Hypothalamus (tissue), 51 donors: ENCODE measurements around the gene MAP3K10.

Experiments
- DNase-seq, 51 donors: peaks; one replicate each; lab custom pipeline; 2025; lab: John Stamatoyannopoulos, UW

Gene MAP3K10

DNA sequence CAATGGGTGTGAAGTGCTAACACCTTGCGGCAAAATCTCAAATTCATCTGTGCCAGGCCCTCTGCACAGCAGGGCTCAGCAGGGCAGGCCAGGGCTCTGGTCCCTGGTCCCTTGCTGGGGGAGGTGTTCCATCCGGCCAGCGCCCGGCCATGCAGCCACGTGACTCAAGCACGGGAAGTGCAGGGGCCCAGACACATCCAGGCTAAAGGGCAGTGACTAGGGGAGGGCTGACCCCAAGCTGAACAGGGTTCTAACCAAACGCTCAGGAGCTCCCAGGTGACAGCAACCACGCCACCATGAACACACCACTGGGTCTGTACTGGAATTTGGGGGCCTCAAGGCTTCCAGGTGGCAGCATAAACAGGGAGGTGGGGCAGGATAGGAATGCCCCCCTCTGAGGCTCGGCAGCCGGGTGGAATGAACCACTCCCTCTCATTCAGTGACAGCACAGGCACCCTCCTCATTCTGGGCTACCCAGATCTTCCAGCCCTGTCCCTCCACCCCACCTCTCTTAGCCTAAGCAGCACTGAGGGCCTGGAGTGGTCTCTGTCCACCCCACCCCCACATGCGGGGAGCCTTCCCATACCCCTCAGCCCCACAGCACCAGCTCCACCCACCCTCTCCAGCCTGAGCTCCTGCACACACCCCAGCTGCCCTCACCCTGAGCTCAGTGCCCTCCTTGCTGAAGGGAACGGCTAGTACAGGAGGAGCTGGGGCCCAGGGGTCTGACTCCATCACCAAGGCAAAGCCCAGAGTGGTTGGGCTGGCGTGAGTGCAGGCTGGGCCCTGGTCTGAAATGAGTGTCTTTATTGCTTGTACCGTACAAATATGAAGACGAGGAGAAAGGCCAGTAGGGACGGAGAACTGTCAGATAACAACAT lies 40.6 kb downstream of the MAP3K10 start:
- DNase-seq, result peak in 1 of 51 donors; percentile 21

DNA sequence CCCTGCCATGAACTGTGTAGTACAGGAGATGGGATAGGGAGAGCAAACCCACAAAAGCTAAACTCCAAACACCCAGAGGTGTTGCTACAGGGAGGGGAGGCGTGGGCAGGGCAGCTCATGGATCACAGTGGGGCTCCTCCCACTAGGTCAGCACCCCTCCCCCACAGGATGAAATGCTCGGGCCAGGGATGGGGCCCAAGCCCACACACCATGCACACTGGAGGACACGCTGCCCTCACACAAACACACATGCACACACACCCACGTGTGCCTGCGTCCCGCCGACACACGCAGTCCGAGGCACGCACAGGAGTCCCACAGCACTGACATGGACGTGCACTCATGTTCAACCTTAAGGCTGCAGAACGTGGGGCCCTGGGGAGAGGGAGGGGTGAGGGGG lies 41.3 kb downstream of the MAP3K10 start:
- DNase-seq, result no peak

DNA sequence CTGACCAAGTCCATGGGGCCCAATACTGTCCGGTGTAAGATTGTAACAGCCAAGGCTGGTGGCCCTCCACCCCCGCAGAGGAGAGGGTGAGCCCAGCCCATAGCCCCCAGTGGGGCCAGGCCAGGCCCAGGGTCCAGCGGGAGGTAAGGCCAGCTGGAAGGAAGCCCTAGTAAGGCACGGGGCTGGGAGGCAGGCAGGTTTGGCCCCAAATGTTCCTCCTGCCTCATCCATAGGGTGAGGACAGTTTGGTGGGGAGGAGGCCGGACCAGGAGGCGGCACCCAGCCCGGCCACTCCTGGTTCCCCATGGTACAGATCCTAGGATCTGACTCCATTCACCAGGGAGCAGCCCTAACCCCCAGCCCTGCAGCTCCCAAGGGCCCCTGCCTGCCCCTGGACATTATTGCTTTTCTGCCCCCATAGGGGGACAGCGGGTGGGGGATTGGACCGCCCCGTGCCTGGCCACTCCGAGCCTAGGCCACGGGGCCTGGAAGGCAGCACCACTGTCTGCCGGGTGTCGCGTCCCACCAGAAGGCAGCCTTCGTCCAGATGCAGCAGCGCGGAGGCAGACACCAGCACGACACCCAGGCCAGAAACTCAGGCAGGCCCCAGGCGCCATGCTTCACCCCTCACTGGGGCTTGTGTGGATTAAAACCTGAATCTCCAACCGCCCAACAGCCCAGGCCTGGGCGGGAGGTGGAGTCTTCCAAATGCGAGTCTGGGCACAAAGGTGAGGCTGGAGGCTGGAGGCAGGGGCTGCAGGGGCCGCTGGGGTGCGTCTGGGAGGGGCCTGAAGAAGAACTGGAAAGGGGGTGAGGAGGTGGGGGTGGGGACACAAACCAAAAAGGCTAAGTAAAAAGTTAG lies 42.0 kb downstream of the MAP3K10 start:
- no peak for DNase-seq

DNA sequence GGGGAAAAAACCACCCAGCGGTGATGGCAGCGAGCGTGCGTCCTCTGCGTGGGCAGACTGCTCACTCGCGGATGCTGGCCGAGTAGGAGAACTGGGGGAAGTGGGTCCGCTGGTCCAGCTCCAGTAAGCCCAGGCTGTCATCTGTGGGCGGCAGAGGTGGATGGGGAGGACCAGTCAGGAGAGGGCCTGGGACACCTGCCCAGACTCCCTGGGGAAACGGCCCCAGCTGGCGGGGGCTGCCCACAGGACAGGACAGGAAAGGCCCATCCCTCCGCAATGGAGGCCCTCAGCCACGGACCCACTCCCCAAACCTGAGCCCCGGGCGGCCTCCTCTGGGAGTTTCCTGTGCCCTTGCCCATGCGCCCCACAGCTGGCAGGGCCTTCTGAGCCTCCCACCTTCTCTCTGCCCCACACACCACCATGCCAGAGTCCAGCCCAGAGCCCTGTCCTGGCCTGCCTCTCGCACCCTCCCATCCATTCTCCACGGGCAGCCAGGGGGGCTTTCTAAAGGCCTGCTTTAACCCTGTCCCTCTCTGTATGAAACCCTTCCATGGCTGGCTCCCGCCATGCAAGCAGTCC lies 42.7 kb downstream of the MAP3K10 start:
- no peak for DNase-seq

DNA sequence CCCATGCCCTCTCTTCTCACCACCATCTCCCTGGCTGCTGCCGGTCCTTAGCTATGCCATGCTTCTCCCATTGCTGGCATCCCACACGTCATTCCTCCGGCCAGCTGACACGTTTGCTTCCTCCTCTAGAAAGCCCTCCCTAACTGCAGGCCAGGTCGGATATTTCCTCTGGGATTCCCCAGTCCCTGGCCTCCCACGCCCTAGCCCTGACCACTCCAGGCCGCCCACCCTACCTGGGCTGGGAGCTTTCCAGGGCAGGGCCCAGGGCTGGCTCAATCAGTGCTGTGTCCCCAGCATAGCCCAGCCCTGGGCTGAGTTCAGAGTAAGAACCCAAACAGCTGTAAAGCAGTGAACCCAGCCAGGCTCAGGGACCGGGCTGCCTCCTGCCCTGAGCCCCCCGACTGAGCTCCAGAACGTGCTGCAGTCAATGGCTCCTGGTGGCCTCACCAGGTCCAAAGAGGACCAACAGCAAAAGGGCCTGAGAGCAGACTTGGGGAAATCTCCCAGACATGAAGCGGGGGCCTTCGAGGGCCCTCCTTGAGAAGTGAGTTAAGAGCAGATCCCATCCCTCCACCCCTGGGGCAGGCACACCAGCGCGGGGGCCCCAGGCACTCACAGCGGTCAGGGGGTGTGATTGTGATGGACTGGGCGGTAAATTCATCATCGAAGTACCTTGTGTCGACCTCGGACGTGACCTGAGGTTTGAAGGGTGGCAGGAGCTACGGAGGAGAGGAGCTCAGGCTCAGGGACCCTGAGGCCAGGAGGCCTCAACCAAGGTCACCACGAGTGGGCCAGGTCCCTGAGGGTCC lies 43.4 kb downstream of the MAP3K10 start:
- DNase-seq, result no peak

DNA sequence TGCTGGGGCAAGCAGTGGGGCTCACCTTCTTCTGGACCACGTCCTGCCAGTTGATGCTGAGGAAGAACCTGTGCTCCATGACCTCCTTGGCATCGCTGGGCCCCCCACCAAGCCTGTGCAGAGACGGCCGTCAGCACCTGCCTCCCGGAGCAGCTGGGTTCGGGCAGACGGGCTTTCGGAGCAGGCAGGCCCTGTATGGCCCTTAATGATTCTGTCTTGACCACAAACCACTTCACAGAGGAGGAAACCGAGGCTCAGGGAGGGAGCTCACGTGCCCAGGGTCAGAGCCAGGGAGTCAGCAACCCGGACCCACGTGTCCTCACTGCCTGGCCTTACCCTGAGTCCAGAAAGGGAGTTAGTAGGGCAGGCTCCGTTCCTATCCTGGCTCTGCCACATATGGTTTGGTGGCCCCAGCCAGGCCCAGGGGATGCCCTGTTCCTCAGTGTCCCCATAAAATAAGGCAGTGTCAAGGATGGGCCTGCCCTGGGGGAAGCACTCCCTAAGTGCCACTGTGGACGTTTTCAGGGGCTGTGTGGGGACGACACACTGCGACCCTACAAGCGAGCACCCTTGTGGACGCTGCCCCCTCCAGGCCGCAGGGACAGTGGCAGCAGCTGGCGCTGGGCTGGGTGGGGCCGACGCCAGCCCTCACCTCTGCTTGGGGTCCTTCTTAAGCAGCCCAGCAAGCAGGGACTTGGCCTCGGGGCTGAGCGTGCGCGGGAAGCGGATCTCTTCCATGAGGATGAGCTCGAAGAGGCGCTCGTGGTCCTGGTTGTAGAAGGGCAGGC lies 44.2 kb downstream of the MAP3K10 start:
- no peak for DNase-seq

DNA sequence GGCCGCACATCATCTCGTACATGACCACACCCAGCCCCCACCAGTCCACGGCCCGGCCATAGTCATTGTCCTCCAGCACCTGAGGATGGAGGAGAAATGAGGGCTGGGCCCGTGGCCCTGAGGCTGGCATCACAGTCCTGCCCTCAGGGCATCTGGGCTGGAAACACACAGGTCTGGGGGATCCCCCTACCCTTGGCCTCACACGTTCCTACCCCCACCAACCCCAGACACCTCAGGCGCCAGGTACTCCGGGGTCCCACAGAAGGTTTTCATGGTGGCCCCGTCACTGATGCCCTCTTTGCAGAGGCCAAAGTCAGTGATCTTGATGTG lies 44.8 kb downstream of the MAP3K10 start:
- DNase-seq, result no peak

DNA sequence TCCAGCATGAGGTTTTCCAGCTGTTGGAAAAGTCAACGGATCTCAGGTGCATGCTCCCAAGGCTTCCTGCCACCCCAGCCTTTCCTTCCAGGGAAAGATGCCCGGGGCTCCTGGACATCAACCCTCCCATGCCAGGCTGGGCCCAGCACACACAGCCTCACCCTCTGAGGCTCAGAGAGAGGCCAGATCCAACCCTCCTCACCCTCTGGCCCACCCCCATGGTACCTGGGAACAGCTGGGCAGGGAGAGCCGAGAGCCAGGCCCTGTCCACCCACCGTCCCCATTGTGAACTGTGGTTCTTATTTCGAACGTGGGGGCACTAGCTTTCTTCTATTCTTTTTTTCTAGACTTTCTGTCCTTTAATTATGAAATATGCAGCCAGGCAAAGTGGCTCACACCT lies 45.1 kb downstream of the MAP3K10 start:
- DNase-seq, result no peak

DNA sequence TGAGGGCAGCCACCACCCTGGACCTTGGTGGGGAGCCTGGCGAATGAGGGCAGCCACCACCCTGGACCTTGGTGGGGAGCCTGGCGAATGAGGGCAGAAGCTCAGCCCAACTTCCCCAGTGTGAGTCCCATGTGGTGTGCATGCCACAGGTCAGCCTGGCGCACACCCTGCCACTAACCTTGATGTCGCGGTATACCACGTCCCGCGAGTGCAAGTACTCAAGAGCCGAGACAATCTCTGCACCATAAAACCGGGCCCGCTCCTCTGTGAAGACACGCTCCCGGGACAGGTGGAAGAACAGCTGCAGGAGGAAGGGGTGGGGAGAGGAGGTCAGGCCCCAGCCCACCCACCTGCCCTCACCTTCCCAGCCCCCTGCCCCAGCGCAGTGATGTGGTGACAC lies 46.6 kb downstream of the MAP3K10 start:
- no peak for DNase-seq

DNA sequence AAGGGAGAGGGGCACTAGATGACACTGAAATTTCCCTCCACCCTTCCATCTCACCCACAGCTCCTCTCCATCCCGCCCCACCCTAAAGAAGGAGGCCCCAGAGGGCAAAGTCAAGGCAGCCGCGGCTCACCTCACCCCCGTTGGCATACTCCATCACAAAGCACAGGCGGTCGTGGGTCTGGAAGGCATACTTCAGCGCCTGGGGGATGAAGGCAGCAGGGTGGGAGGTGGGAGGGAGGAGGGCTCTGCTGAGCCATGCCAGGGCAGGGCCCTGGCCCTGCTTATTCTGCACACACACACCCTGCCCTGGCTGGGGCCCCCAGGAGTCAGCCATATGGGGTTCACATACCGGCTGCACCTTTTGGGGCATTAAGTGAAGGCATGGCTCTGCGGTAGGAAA lies 47.5 kb downstream of the MAP3K10 start:
- DNase-seq, result no peak

DNA sequence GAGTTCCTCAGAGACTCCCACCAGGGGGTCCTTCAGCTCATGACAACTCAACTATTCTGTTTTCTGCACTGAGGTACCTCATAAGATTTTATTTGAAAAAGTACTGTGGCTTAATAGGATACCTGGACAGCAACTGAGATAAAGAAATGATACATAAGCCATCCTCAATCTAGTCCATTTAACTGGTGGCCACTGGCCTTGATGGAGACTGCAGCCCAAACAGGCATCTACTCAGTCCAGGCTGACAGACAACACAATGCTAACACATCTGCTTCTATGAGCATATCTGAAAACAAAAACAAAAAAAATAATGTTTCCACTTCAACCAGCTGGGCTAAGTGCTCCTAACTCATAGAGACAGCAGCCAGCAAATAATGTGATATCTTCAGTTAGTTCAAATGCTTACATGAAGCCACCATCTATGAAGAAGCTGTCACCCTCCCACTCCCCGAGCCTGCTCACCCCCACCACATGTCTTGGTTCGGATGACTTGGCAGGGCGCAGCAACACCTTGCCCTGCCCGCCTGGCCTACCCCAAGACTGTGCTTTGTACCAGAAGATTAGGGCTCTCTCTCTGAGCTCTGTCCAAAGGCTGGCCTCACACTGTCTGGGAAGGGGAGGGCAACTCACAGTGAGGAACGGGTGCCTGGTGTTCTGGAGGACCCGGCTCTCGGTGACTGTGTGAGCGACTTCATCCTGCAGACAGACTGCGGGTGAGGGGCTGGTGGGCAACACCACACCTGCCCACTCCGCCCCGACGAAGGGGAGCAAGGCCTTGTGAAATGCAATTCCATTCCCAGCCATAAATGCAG lies 48.4 kb downstream of the MAP3K10 start:
- no peak for DNase-seq

DNA sequence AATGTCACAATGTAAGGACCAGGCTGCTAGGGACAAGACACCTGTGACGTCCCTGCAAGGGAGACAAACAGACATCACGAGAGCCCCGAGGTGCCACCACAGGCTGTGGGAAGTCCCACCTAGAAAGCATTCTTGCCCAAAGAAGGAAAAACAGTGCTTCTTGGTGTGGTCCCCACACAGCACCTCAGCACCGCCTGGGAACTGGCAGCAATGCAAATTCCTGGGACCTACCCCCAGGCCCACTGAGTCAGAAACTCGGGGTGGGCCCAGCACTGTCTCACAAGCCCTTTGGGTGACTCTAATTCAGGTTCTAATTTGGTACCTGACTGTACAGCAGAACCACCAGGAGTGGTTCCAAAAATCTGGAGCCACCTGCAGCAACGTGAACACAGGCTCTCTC lies 49.1 kb downstream of the MAP3K10 start:
- DNase-seq, result no peak

DNA sequence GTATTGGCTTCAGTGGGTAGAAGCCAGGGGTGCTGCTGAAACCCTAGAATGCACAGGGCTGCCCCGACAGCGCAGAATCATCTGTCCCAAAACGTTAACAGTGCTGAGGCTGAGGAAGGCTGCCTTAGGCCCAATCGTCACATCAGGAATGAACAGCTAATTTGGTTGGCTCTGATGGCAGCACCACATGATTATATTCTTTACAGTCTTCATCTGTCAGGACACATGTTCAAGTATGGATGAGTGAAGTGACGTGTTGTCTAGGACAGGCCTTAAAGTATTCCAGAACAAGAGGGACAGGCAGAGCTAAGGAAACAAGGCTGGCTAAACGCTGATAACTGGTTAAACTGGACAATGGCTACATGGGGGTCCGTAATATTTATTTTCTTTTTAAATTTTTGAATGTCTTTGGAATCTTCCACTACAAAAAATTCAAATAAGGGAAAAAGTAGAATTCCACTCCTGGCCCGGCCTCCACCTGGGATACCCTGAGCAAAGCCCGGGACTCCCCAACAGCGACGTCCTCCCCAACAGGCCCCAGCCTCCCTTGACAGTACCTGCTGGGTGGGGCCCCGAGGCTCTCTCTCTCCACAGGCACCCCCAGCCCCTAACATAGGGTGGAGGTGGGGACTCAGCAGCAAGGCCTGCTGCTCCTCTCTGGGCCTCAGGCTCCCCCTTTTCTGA lies 50.0 kb downstream of the MAP3K10 start:
- DNase-seq, result no peak

DNA sequence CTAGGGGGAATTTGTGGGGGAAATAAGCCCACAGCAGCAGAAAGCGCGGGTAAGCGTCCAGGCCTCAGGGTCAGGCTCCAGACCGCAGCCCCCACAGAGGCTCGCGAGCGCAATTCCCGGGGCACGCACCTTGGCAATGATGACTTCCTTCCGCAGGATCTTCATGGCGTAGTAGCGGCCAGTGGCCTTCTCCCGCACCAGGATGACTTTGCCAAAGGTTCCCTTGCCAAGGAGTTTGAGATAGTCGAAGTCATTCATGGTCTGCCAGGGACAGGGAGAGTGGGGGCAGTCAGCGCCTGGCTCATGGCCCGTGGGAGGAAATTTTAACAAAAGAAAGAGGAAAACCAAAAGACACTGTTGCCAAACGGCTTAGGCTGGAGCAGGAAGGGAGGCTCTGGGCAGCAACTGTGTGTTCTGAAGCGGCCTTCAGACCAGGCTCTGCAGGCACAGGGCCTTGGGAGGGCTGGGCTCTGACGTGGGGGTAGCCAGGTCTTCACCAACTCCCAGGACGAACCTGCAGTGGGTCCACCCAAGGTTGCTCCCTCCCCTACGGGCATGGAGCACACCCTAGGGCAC lies 50.7 kb downstream of the MAP3K10 start:
- DNase-seq, result peak in 48 of 51 donors; percentile 20 to 90 (median 72)

DNA sequence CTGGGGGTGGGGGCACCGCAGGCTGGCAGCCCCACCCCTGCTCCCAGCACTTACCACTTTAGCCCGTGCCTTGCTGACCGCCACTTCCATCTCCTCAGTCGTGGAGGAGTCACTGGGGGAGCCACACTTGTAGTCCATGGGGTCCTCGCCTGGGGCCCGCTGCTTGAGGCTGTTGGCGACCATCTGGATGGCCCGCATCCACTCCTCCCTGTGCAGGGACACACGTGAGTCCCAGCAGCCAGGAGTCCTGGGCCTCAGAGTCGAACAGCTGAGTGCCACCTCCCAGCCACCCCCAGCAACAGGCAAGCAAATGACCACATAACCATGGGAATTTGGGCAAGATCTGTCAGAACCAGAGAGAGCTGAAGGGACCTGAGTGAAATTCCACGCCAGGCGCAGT lies 51.3 kb downstream of the MAP3K10 start:
- DNase-seq, result no peak

DNA sequence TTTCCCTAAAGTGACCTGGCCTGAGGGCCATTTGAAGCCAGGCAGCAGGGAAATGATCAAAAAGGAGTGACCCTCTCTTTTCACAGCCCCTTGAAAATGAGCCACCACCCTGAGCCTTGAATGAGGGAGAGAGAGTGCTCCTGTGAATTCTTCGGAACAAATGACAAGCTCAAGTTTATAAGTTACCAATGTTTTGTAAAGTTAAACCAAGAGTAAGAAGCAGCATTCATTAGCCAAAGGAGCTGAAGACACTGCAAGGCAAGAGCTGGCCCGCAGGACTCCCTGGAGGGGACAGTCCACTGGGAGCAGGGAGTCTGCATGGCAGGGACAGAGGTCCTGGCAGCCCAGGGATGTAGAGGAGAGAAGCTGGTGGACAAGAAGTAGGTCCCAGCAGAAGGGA lies 52.0 kb downstream of the MAP3K10 start:
- DNase-seq, result no peak

DNA sequence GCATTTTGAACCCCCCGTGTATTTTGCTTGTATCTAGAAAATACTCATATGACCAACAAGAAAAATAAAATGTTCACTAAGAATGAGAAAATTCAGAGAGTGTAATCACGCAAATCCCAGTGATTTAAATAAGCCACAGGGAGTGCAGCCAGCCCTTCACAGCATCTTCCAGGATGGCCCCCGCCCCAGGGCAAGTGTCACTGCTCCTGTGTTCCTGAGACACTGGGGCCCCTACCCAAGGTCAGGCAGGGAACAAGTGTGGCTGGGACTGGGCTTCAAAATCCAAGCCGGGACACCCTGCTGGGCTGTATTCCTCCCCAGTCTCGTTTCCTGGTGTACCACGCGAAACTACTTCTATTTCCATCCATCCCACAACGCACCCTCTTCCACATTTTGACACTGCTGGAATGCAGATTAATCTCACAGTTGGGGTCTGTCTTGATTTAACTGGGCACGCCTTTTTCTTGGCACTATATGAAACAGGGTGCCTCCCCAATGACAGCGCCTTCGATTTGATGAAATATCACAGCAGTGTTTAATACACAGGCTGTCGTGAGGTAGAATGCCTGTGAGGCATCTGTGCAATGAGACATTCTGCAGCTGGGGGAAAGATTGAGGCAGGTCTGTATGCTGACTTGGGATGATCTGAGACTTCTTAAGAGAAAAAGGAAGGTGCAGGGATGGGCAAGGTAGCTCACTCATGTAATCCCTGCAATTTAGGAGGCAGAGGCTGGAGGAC lies 53.5 kb downstream of the MAP3K10 start:
- peak in 1 of 51 donors; percentile 8 for DNase-seq
